ENCODE data around the gene DLL3. TPM values are rescaled to one million over a fixed set of nuclear protein-coding genes. Genes with fewer than 3 reads are reported as not detected.

Gene DLL3
- under 0.01 and 0.16 TPM in 2 replicates for total RNA-seq

GRCh38 chr19:39498798-39499642, at the start of gene DLL3:
DLL3 (plus strand) TSS chr19:39498947; CDS start chr19:39498975, 28 bp downstream.

GRCh38 chr19:39480337-39481228, 18.2 kb upstream of the DLL3 start, which contains the start of gene TIMM50:
TIMM50 (plus strand) TSS chr19:39480838; CDS start chr19:39480854, 16 bp downstream.

GRCh38 chr19:39514840-39515550, 16.2 kb downstream of the DLL3 start, which contains the start of gene SELENOV:
SELENOV (plus strand) TSS chr19:39515139; CDS start chr19:39515213, 74 bp downstream.

GRCh38 chr19:39532233-39533002, 33.7 kb downstream of the DLL3 start, which contains the start of gene EID2B:
EID2B (minus strand) TSS chr19:39532852; CDS start chr19:39532802, 50 bp downstream.

GRCh38 chr19:39539518-39540332, 41.0 kb downstream of the DLL3 start, which contains the start of gene EID2:
EID2 (minus strand) TSS chr19:39540161; CDS start chr19:39540079, 82 bp downstream.

Other genes with a start within 250 kb of the DLL3 start
- gene IFNL2, start 230.6 kb upstream of the DLL3 start, total RNA-seq: not detected in 2 replicates
- gene IFNL1, start 202.5 kb upstream of the DLL3 start, total RNA-seq: not detected in 2 replicates
- under 0.01 TPM in 2 replicates for gene LRFN1, start 178.1 kb upstream of the DLL3 start, total RNA-seq
- gene GMFG, start 162.9 kb upstream of the DLL3 start, total RNA-seq: 0.32 and 0.60 TPM in 2 replicates
- gene SAMD4B, start 156.5 kb upstream of the DLL3 start, total RNA-seq: 38.6 and 53.2 TPM in 2 replicates
- gene PAF1, start 107.8 kb upstream of the DLL3 start, total RNA-seq: 57.8 and 61.7 TPM in 2 replicates
- 12.8 and 19.1 TPM in 2 replicates for gene MED29, start 107.6 kb upstream of the DLL3 start, total RNA-seq
- 2.4 and 3.0 TPM in 2 replicates for gene ZFP36, start 92.1 kb upstream of the DLL3 start, total RNA-seq
- gene PLEKHG2, start 86.3 kb upstream of the DLL3 start, total RNA-seq: 11.0 and 23.0 TPM in 2 replicates
- gene RPS16, start 63.0 kb upstream of the DLL3 start, total RNA-seq: 96.1 and 102 TPM in 2 replicates
- gene SUPT5H, start 53.4 kb upstream of the DLL3 start, total RNA-seq: 70.6 and 85.5 TPM in 2 replicates
- gene TIMM50, start 18.1 kb upstream of the DLL3 start, total RNA-seq: 37.1 and 46.2 TPM in 2 replicates
- gene SELENOV, start 16.2 kb downstream of the DLL3 start, total RNA-seq: not detected in 2 replicates
- 2.1 and 3.8 TPM in 2 replicates for gene EID2B, start 33.9 kb downstream of the DLL3 start, total RNA-seq
- gene EID2, start 41.2 kb downstream of the DLL3 start, total RNA-seq: 6.7 and 13.6 TPM in 2 replicates
- not detected in 2 replicates for gene LGALS13, start 103.6 kb downstream of the DLL3 start, total RNA-seq
- gene LGALS16, start 157.0 kb downstream of the DLL3 start, total RNA-seq: not detected in 2 replicates
- not detected in 2 replicates for gene LGALS14, start 205.5 kb downstream of the DLL3 start, total RNA-seq
- not detected in 2 replicates for gene CLC, start 239.1 kb downstream of the DLL3 start, total RNA-seq

Measured in bronchial smooth muscle cell (primary cell).